Measurements from ENCODE around the gene NR6A1.

GRCh38 chr9:124569942-124570341 lies 201.2 kb downstream of the NR6A1 start:
- TF ChIP-seq CTCF (conservative IDR thresholded peaks at IDR 0.05; ENCODE audit: low read length) (no peak), EZH2phosphoT487 (IDR thresholded peaks at IDR 0.05; ENCODE audit: borderline replicate concordance, low read depth, low read length) (no peak)
